Endothelial cell of umbilical vein (primary cell): ENCODE measurements around the gene CAMKMT. TPM values are rescaled to one million over a fixed set of nuclear protein-coding genes. Genes with fewer than 3 reads are reported as not detected.

Experiments used
- BruUV-seq: library from RNA; stranded (reverse); fragments of 400-500 nt; replicated peaks from 2 replicates; lab custom pipeline; 2021; lab: Mats Ljungman, UMichigan
- CTCF ChIA-PET: fragments of 300-600, 350-600 bp; sonication (Branson Sonifier 250); formaldehyde crosslinking; loops from one replicate; lab custom pipeline; 2021; ENCODE audit warnings: antibody characterized with exemption, inconsistent platforms; lab: Charles Lee
- POLR2A ChIA-PET: fragments of 300-600, 350-600 bp; sonication (Branson Sonifier 250); formaldehyde crosslinking; loops from one replicate; lab custom pipeline; 2021; ENCODE audit warnings: antibody characterized with exemption, inconsistent platforms; lab: Charles Lee
- DNase-seq: peaks from one replicate; pipeline ENCODE4 v3.0.0-alpha.2; 2011; ENCODE audit warnings: low read depth, low spot score
- FAIRE-seq: peaks from 2 replicates; lab custom pipeline; 2011; peaks lifted over from hg19 to GRCh38; lab: Jason Lieb, UNC
- H2AFZ ChIP-seq: 2 replicates; pipeline ENCODE4 v1.6.0; 2012; ENCODE audit warnings: low read depth, low read length, control low read depth, inconsistent platforms
- H3K27ac ChIP-seq: 2 replicates; pipeline ENCODE4 v1.5.1; 2011; ENCODE audit warnings: low read depth, mild to moderate bottlenecking, control low read depth, low read length, moderate library complexity; ENCODE audit not compliant: insufficient read depth
- H3K27me3 ChIP-seq, 2 experiments: 2 replicates each; pipeline versions ENCODE4 v1.6.0 to v1.6.1; 2011; ENCODE audit warnings: low read length in 2 of 2, mixed read lengths in 1 of 2; ENCODE audit not compliant: control insufficient read depth in 2 of 2, insufficient read depth in 2 of 2
- H3K36me3 ChIP-seq, 2 experiments: 2 replicates in 1 of 2; 3 replicates in 1 of 2; pipeline ENCODE4 v1.5.1; 2011; ENCODE audit warnings: low read length in 2 of 2, mild to moderate bottlenecking in 1 of 2, moderate library complexity in 1 of 2; ENCODE audit not compliant: control insufficient read depth in 2 of 2, insufficient read depth in 2 of 2; ENCODE audit errors: extremely low read depth in 1 of 2
- H3K4me1 ChIP-seq: 3 replicates; pipeline ENCODE4 v1.5.1; 2011; ENCODE audit warnings: mild to moderate bottlenecking, low read length; ENCODE audit not compliant: control insufficient read depth, insufficient read depth; ENCODE audit errors: extremely low read depth
- H3K4me2 ChIP-seq: 2 replicates; pipeline ENCODE4 v1.6.1; 2011; ENCODE audit warnings: low read length, control low read depth, mixed read lengths; ENCODE audit not compliant: insufficient read depth
- H3K4me3 ChIP-seq, 3 experiments: fragments of 200-600 bp in 1 of 3; sonication (generic), shearing (Covaris generic) in 1 of 3; replicated peaks in 1 of 3; 2 replicates each; pipeline ENCODE4 v1.5.1; 2011 to 2016; ENCODE audit warnings: control low read depth in 3 of 3, low read length in 3 of 3, mild to moderate bottlenecking in 2 of 3, inconsistent platforms in 1 of 3, low read depth in 1 of 3, moderate library complexity in 1 of 3; ENCODE audit not compliant: insufficient read depth in 1 of 3
- H3K79me2 ChIP-seq: 2 replicates; pipeline ENCODE4 v1.6.0; 2012; ENCODE audit warnings: low read length, inconsistent platforms; ENCODE audit not compliant: control insufficient read depth, insufficient read depth
- H3K9ac ChIP-seq: replicated peaks from 2 replicates; pipeline ENCODE3; 2011; ENCODE audit warnings: low read length, control low read depth; ENCODE audit not compliant: insufficient read depth; ENCODE audit errors: extremely low read depth
- H3K9me1 ChIP-seq: replicated peaks from 3 replicates; pipeline ENCODE4 v1.6.0; 2011; ENCODE audit warnings: mild to moderate bottlenecking, low read length; ENCODE audit not compliant: control insufficient read depth, insufficient read depth; ENCODE audit errors: extremely low read depth
- H3K9me3 ChIP-seq: replicated peaks from 2 replicates; pipeline ENCODE4 v1.5.1; 2012; ENCODE audit warnings: low read length, inconsistent platforms; ENCODE audit not compliant: control insufficient read depth, insufficient read depth
- H4K20me1 ChIP-seq: replicated peaks from 2 replicates; pipeline ENCODE3; 2011; ENCODE audit warnings: mild to moderate bottlenecking, low read length; ENCODE audit not compliant: control insufficient read depth, insufficient read depth; ENCODE audit errors: extremely low read depth
- EZH2 ChIP-seq: IDR thresholded peaks from 2 replicates; pipeline ENCODE4 v1.6.1; 2012; ENCODE audit warnings: borderline replicate concordance, low read depth, mild to moderate bottlenecking, moderate library complexity, low read length, inconsistent platforms; ENCODE audit not compliant: severe bottlenecking
- FOS ChIP-seq: IDR thresholded peaks from 2 replicates; pipeline ENCODE4 v1.6.1; 2011; ENCODE audit warnings: mild to moderate bottlenecking, low read length, moderate library complexity, borderline replicate concordance; ENCODE audit not compliant: insufficient read depth
- GATA2 ChIP-seq: IDR thresholded peaks from 2 replicates; pipeline ENCODE4 v1.7.0; 2011; ENCODE audit warnings: low read depth, mild to moderate bottlenecking, moderate library complexity, mixed read lengths, low read length; ENCODE audit not compliant: insufficient read length, insufficient read depth
- JUN ChIP-seq: IDR thresholded peaks from 2 replicates; pipeline ENCODE4 v1.6.1; 2011; ENCODE audit warnings: borderline replicate concordance, low read depth; ENCODE audit not compliant: insufficient read length, insufficient read depth
- MYC ChIP-seq: IDR thresholded peaks from one replicate; pipeline ENCODE4 v1.6.1; 2011; ENCODE audit warnings: mild to moderate bottlenecking, low read depth, low read length
- POLR2A ChIP-seq: IDR thresholded peaks from 2 replicates; pipeline ENCODE4 v1.6.1; 2012; ENCODE audit warnings: low read depth, mild to moderate bottlenecking, control low read depth, low read length
- POLR2AphosphoS5 ChIP-seq: IDR thresholded peaks from 2 replicates; pipeline ENCODE4 v1.6.1; 2012; ENCODE audit warnings: low read depth, mild to moderate bottlenecking, control low read depth, low read length, moderate library complexity; ENCODE audit not compliant: insufficient read depth
- dilution Hi-C: fragments of 300-500 bp; cut with MboI; formaldehyde crosslinking; loops from one replicate; pipeline ENCODE4 v1.15.0; 2019; ENCODE audit warnings: low sequenced_read_pairs; ENCODE audit not compliant: extremely low pct_ligation_motif_present
- intact Hi-C: fragments of 100-400 bp; cut with micrococcal nuclease; formaldehyde crosslinking; loops from one replicate; pipeline ENCODE4 v1.10.0; 2022
- polyA plus RNA-seq, 4 experiments: library from polyadenylated mRNA; depleted of rRNA in 3 of 4; stranded (reverse) in 3 of 4; unstranded in 1 of 4; fragments of >200 nt; gene quantifications; 2 replicates each; pipeline versions ENCODE4 v1.2.1 to v1.2.3, GENCODE V29; 2011 to 2012; ENCODE audit warnings: missing spikeins in 1 of 4
- total RNA-seq: library from RNA; stranded (reverse); gene quantifications from 2 replicates; pipeline ENCODE4 v1.2.3, GENCODE V29; 2021
- TF ChIP-seq, protein P1 (sequence below): IDR thresholded peaks from 2 replicates; pipeline ENCODE4 v1.6.1; 2011; ENCODE audit not compliant: insufficient read depth, insufficient read length
- TF ChIP-seq, protein P2 (sequence below), 2 donors: IDR thresholded peaks; 1 replicate in 1 of 2; 2 replicates in 1 of 2; pipeline ENCODE4 v1.5.1; 2011; ENCODE audit warnings: low read length in 2 of 2, mild to moderate bottlenecking in 2 of 2, moderate library complexity in 2 of 2, control low read depth in 1 of 2, inconsistent platforms in 1 of 2, low read depth in 1 of 2; ENCODE audit not compliant: insufficient read depth in 1 of 2; ENCODE audit errors: extremely low read depth in 1 of 2

Gene CAMKMT
- total and polyA plus RNA-seq, 2 donors (not counting 3 experiments of a cell fraction or from before 2014, with no cell fraction given) = 4.1 to 10.7 TPM

DNA sequence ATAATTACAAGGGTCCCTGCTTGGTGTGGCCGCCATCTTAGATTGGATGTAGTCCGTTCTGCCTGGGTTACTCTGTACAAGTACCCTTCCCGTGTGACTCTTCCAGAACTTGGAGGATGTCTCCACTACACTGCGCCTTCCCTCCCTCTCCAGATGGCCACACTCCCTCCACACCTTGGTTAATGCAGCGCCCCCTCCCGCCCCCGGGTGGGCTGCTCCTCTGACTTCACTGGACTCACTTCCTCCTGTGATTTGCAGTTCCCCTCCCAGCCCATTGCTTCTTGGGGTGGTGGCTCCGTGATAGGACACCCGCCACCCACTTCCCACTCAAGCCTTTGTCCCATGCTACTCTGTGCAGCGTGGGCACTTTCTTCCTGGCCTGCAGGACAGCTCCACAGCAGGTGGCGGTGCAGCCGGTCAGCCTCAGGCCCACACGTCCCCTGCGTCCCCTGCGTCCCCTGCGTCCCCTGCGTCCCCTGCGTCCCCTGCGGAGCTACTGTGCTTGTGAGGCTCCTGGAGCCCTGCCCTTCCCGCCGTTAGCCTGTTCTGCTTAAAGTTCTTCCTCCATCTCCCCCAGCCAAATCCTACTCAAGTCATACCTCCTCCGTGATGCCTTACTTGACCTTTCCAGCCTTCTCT is 449.3 kb downstream of the CAMKMT start:
- Histone ChIP-seq H3K4me2 (no peak overlapping the region), H3K4me1 (no peaks in the 10 kb centered on the region), H3K9me3 (no peaks in the 10 kb centered on the region), H3K27me3 (peaks cover 32 to 36% of the 10 kb centered on the region in 2 experiments), H3K4me3 (no peak overlapping the region), H3K79me2 (no peaks in the 10 kb centered on the region), H3K9me1 (no peaks in the 10 kb centered on the region), H2AFZ (no peak overlapping the region), H3K36me3 (no peaks in the 10 kb centered on the region), H4K20me1 (peaks cover 4% of the 10 kb centered on the region), H3K9ac (no peak overlapping the region), H3K27ac (no peak overlapping the region)
- intact Hi-C loops (no loop called here), dilution Hi-C loops (no loop called here)
- BruUV-seq = no TSS peak
- FAIRE-seq (no peak), DNase-seq (no peak)
- CTCF ChIA-PET = no interaction called here
- POLR2A ChIA-PET = interaction anchor here (0.7 kb wide), 1 partner anchor 354 kb away, joined by 4 read pairs; no protein-coding TSS in a partner anchor
- no peak for TF ChIP-seq GATA2
- no peak for TF ChIP-seq MYC
- TF ChIP-seq POLR2AphosphoS5 = no peak
- no peak for TF ChIP-seq JUN
- TF ChIP-seq FOS = no peak
- TF ChIP-seq, protein P1, sequence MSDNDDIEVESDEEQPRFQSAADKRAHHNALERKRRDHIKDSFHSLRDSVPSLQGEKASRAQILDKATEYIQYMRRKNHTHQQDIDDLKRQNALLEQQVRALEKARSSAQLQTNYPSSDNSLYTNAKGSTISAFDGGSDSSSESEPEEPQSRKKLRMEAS = no peak
- no peak for TF ChIP-seq POLR2A
- TF ChIP-seq, protein P2, sequence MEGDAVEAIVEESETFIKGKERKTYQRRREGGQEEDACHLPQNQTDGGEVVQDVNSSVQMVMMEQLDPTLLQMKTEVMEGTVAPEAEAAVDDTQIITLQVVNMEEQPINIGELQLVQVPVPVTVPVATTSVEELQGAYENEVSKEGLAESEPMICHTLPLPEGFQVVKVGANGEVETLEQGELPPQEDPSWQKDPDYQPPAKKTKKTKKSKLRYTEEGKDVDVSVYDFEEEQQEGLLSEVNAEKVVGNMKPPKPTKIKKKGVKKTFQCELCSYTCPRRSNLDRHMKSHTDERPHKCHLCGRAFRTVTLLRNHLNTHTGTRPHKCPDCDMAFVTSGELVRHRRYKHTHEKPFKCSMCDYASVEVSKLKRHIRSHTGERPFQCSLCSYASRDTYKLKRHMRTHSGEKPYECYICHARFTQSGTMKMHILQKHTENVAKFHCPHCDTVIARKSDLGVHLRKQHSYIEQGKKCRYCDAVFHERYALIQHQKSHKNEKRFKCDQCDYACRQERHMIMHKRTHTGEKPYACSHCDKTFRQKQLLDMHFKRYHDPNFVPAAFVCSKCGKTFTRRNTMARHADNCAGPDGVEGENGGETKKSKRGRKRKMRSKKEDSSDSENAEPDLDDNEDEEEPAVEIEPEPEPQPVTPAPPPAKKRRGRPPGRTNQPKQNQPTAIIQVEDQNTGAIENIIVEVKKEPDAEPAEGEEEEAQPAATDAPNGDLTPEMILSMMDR (IDR thresholded peaks at IDR 0.05; ENCODE audit: extremely low read depth in 1 of 2, insufficient read depth in 1 of 2, low read depth in 1 of 2, low read length in 2 of 2) = no peak
- TF ChIP-seq EZH2 = no peak
